GM19193 (cell line): ENCODE data around the gene BTAF1.

Experiments
- POLR2A ChIP-seq: IDR thresholded peaks from 4 replicates; pipeline ENCODE4 v1.6.1; 2011; ENCODE audit not compliant: insufficient read depth, insufficient read length; ENCODE audit errors: extremely low read depth

The BTAF1 gene

DNA sequence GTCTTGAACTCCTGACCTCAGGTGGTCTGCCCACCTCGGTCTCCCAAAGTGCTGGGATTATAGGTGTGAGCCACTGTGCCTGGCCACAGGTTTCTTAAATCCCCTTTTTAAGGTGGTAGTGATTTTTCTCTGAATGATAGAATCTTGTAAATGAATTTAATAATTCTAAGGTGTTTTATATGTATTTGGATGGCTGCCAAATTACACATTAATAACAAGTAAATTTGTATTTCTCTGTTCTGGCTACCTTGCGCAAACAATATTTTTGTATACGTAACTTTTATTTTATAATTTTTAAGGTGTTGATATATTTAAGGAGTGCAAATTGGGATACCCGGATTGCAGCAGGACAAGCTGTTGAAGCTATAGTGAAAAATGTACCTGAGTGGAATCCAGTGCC lies 16.1 kb downstream of the BTAF1 start:
- no peak for TF ChIP-seq POLR2A

DNA sequence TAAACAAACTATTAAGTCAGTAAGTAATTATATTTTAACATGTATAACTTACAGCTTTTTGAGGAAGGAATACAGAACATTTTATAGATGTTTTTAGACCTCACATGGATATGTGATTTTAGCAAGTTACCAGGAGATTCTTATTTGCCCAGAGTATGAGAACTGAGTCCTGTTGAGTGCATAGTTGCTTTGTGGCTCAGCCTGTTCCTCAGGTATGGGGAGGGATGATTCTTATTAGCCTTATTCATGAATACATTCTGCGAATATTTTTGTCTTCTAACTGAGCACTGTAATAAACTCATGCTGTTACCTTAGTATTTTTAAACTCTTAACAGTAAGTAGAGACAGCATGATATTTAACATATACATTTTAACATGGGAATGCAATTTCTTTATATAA lies 17.9 kb downstream of the BTAF1 start:
- no peak for TF ChIP-seq POLR2A

DNA sequence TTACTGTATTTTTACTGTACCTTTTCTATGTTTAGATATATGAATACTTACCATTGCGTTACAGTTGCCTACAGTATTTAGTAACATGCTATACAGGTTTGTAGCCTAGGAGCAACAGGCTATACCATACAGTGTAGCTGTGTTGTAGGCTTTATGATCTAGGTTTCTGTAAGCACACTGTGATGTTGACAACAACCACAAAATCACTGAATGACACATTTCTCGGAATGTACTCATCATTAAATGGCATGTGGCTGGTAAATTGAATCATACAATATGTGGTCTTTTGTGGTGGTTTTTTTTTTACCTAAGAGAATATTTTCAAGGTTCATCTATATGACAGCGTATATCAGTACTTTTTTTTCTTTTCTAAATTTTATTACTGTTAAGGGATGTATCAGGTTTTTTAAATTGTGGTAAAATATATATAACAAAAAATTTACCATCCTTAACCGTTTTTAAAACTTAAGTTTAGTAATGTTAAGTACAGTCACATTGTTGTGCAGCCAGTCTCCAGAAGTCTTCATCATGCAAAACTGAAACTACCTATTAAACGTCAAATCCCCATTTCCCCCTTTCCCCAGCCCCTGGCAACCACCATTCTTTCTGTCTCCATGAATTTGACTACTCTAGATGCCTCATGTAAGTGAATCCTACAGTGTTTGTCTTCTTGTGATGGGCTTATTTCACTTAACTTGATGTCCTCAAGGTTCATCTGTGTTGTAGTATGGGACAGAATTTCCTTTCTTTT lies 21.5 kb downstream of the BTAF1 start:
- TF ChIP-seq POLR2A: no peak

DNA sequence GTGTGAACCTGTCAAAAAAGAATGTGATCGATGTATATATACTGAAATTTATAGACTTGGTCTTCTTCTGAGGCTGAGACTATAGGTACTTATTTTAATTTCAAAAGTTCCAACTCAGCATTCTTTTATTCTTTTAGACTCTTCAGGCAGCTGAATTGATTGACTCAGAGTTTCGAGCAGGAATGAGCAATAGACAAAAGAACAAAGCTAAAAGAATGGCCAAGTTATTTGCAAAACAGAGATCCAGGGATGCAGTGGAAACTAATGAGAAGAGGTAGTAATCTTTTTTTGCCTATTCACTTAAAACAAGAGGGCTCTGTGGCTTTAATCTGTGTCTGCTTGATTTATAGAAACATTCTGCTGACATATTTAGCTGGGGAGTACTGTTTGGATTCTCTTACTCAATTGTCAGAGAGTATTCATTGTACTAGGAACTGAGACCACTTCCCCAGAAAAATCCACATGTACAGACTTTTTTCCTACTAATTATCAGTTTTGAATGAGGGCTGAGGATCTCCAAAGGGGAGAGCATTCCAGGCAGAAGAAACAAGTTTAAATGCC lies 30.1 kb downstream of the BTAF1 start:
- TF ChIP-seq POLR2A: no peak

DNA sequence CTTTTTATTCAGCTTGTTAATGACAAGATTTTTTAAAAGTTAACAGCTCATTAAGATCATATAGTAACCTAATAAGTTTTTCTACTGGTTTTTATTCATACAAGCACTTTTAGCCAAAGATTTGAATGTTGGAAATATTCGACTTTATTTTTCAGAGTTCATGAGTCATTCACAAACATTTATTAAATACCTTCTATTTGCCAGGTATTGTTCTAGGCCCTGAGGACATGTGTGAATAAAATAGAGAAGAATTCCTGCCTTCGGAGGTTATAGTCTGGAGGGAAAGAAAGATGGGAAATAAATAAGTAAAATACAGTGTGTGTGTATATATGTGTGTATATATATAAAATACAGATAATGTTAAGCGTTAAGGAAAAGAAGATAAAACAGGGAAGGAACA lies 31.5 kb downstream of the BTAF1 start:
- no peak for TF ChIP-seq POLR2A

DNA sequence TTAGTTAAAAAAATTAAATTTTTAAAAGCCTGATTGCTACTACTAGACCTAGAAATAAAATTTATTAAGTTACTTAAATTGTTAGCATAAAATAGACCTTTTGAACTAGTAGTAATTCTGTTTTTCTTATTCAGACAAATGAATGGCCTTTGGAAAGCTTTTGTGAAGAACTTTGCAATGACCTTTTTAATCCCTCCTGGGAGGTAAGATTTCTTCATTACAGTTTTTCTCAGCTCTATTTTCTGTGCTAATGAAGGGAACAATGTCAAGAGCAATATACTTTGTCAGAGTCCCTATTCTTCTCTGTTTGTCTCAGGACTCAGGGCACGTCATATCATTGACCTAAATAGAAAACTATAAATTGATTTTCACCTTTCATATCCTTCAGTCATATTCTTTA lies 33.5 kb downstream of the BTAF1 start:
- TF ChIP-seq POLR2A: no peak

DNA sequence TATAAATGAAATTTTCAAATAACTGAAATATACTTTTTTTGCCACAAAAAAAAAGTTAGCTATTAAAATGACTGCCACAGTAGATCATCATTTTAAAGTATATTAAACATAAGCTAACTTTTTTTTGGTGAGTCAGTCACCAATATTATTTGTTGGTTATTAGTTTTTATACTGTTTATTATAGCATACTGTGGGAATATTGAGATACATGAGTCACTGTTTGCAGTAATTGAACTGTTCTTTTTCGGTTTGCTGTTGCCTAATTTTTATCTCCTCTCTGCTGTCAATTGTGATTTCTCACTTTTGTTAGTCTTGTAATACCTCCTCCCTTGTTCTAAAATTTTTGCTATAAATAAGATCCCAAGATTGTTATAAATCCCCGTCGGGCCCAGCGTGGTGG lies 45.7 kb downstream of the BTAF1 start:
- TF ChIP-seq POLR2A: no peak

DNA sequence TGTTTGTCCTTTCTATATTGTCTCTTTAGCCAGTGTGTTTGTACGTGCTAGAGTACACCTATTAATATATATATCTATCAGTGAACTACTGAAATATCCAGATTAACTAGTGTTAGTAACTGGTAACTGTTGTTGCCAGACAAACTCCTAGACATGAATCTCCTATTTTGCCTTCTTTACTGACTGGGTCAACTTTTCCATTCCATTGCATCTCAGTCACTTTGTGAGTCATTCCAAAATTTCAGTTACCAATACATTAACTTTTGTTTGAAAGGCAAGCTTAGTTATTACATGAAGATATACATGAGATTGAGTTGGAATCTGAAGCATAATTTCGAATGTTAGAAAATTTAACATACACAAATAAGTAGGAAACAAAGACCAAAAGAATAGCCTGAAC lies 51.4 kb downstream of the BTAF1 start:
- no peak for TF ChIP-seq POLR2A

DNA sequence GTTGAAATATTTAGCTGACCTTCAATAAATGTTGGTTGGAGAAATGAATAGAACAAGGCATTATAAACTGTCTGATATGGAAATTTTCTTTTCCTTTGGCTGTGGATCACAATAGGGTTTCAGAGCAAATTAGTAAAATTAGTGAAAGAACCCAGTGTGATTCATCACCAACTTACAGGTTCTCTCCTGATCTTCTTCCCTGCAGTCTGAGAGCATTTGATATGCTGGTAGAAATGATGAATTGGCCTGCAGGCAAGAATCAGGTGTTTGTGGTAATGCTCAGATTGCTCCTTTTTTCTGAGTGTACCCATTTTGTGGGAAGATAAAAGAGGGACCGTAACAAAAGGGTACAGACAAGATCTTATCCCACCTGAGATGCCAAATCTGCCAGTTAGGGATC lies 51.9 kb downstream of the BTAF1 start:
- no peak for TF ChIP-seq POLR2A

DNA sequence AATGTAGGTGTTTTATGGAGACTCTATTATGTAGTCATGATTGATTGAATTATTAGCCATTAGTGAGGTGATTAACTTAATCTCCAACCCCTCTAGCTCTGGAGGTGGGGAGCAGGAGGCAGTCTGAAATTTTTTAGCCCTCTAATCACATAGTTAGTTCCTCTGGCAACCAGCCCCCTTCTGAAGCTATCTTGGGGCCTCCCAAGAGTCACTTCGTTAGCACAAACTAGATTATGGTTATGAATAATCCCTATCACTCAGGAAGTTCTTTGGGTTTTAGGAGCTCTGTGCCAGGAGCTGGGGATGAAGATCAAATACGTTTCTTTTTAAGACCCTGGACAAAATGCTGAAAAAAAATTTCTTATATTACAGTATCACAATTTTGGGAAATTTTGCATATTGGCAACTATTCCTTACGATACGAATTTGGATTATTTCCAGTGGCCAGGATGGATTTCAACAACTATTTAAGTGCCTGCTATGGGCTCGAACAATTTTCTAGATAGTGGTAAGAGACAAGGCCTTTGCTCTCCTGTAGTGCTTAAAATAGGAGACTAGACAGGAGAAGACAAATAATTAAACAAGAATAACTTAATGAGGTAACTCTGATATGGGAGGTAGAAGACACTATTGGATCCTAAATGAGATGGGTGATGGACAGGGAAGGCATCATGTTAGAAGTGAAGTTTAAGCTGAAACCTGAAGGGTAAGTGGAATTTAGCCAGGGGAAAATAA lies 52.9 kb downstream of the BTAF1 start:
- no peak for TF ChIP-seq POLR2A

DNA sequence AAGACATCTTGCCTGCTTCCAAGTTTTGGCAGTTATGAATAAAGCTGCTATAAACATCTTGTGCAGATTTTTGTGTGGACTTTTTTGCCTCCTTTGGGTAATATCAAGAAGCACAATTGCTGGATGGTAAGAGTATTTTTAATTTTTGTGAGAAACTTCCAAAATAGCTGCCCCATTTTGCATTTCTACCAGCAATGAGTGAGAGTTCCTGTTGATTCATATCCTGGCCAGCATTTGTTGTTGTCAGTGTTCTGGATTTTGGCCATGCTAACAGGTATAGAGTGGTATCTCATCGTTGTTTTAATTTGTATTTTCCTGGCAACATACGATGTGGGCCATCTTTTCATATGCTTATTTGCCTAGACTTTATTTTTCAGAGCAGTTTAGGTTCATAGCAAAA lies 53.9 kb downstream of the BTAF1 start:
- TF ChIP-seq POLR2A: no peak

DNA sequence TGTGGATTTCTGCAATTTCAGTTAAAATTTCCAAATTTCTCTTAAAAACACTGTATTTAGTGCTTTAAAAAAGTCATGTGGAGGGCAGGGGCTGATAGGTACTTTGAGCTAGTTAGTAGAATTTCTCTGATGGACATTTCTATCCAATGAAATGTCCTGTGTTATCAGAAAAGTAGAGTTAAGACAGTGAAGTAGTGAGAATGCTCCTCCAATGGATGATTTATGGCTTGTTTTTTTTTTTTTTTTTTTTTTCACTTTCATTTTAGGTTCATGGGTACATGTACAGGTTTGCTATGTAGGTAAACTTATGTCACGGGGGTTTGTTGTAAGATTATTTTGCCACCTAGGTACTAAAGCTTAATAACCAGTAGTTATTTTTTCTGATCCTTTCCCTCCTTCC lies 55.0 kb downstream of the BTAF1 start:
- no peak for TF ChIP-seq POLR2A

DNA sequence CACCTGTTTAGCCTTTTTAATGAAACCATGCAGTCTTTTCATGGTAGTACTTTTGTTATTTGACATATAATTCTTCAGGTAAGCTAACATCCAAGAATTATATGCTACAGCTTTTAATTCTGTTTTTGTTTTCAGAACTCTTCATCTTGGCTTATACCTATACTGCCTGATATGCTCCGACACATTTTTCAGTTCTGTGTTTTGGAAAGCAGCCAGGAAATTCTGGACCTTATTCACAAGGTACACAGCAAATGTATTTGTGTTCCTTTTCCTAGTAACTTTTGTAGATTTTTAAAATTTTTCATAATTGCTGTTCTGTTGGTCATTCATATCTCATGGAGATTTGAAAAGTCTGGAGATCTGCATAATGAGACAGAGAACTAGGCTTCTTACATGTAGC lies 56.7 kb downstream of the BTAF1 start:
- TF ChIP-seq POLR2A: no peak

DNA sequence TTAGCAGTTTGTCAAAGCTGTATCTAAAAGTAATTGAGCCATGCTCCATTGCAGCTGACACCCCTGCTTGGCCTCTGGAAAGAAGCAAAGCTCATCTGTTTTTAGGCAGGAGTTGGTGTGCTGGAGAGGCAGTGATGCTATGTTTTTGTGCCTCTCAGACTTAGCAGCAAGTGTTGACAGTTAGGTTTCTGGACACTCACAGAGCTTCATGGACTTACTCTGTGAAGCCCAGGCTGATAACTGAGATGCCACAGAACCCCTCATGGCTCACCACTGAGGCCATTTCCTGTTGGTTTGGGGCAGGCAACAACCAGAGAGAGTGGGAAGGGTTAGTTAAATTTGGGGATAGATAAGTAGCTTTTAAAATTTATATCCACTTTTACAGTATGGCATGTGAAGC lies 59.8 kb downstream of the BTAF1 start:
- TF ChIP-seq POLR2A: no peak

DNA sequence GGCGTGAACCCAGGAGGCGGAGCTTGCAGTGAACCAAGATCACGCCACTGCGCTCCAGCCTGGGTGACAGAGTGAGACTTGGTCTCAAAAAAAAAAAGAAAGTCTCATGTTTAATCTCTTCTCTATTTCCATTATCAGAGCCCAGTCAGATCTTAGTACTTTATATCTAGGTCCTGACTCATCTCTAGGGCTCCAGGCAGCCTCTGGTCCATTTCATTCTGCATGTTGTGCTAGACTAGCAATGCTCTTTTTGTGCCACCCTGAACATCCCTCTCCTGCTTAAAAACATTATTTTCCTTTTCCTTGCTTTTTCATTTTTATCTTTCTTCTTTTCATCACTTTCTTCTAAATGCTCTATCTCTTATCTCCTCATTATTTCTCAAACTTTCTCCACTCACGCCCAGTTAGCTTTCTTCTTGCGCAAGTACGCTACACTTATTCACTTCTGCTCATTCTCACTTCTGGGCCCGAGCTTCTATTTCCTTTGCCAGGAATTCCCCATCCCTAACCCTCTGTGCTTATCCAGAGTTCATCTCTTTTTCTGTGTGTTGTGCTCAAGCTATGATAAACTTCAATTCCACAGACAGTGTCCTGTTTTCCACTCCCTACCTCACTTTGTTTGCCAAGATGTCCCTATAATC lies 63.9 kb downstream of the BTAF1 start:
- no peak for TF ChIP-seq POLR2A

DNA sequence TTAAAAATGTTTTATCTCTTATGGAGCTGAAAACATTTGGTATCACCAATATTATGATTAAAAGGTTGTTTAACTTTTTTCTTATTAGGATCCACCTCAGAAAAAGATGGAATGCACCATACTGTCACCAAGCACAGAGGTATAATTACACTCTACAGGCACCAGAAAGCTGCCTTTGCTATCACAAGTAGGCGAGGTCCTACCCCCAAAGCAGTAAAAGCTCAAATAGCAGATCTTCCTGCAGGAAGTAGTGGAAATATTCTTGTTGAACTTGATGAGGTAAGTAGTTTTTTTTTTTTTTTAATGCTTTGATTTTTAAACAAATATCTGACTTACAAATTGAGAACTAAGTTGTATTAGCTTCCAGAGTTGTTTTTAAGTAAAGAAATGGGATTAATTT lies 68.5 kb downstream of the BTAF1 start:
- TF ChIP-seq POLR2A: no peak
